Measurements from ENCODE around the gene CTAG2. TPM values are rescaled to one million over a fixed set of nuclear protein-coding genes. Genes with fewer than 3 reads are reported as not detected.

CTAG2 gene
- total RNA-seq, 2 experiments from 2014 or later: not detected

Other genes with a start within 250 kb of the CTAG2 start
- gene DNASE1L1, start 244.3 kb downstream of the CTAG2 start, total RNA-seq: 10 to 100 TPM in 1 of 2 experiments, 1 to 10 TPM in 1; 9.4 to 10.3 TPM
- gene TAFAZZIN, start 242.0 kb downstream of the CTAG2 start, total RNA-seq: 10 to 100 TPM; 49.8 to 53.4 TPM
- gene ATP6AP1, start 224.9 kb downstream of the CTAG2 start, total RNA-seq: 10 to 100 TPM; 21.3 to 22.5 TPM
- gene GDI1, start 216.4 kb downstream of the CTAG2 start, total RNA-seq: 10 to 100 TPM; 76.5 TPM
- gene FAM50A, start 209.4 kb downstream of the CTAG2 start, total RNA-seq: 10 to 100 TPM; 43.6 to 47.5 TPM
- gene PLXNA3, start 195.3 kb downstream of the CTAG2 start, total RNA-seq: 10 to 100 TPM; 36.5 to 40.5 TPM
- gene LAGE3, start 174.3 kb downstream of the CTAG2 start, total RNA-seq: 10 to 100 TPM; 49.8 to 50.1 TPM
- gene UBL4A, start 167.0 kb downstream of the CTAG2 start, total RNA-seq: 10 to 100 TPM; 46.5 to 47.6 TPM
- 10 to 100 TPM; 13.2 to 14.1 TPM for gene SLC10A3, start 162.9 kb downstream of the CTAG2 start, total RNA-seq
- gene FAM3A, start 137.3 kb downstream of the CTAG2 start, total RNA-seq: 10 to 100 TPM; 27.9 to 31.9 TPM
- 10 to 100 TPM; 88.4 to 92.5 TPM for gene G6PD, start 106.7 kb downstream of the CTAG2 start, total RNA-seq
- gene IKBKG, start 106.0 kb downstream of the CTAG2 start, total RNA-seq: 10 to 100 TPM; 34.4 to 40.6 TPM
- gene CTAG1A, start 68.4 kb downstream of the CTAG2 start, total RNA-seq: not detected
- gene CTAG1B, start 34.3 kb downstream of the CTAG2 start, total RNA-seq: not detected
- gene GAB3, start 97.5 kb upstream of the CTAG2 start, total RNA-seq: 1 to 10 TPM; 3.9 to 5.0 TPM
- gene DKC1, start 109.3 kb upstream of the CTAG2 start, total RNA-seq: 100 to 1,000 TPM; 132 to 138 TPM
- gene MPP1, start 151.9 kb upstream of the CTAG2 start, total RNA-seq: 10 to 100 TPM; 22.5 to 24.9 TPM
- not detected for gene SMIM9, start 181.1 kb upstream of the CTAG2 start, total RNA-seq
- 10 to 100 TPM; 38.2 to 40.6 TPM for gene F8A1, start 232.8 kb upstream of the CTAG2 start, total RNA-seq

Measured in activated CD8-positive, alpha-beta T cell treated with anti-CD3 and anti-CD28 coated beads for 36 hours (primary cell).